ENCODE data around the gene SH3BGR. TPM values are rescaled to one million over a fixed set of nuclear protein-coding genes. Genes with fewer than 3 reads are reported as not detected.

The SH3BGR gene
- total RNA-seq, 2 donors from 2014 or later = 18.8 to 22.4 TPM

DNA sequence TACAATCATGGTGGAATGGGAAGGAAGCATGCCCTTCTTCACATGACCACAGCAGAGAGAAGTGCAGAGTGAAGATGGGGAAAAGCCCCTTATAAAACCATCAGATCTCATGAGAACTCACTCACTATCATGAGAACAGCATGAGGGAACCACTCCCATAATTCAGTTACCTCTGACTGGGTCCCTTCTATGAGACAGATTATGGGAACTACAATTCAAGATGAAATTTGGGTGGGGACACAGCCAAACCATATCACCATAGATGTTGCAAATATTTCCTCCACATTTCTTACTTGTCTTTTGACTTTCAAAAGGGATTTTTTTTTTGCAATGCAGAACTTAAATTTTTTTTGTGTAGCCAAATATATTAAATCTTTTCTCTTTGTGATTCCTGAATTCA is 14.8 kb downstream of the SH3BGR start:
- Histone ChIP-seq H3K36me3 (ENCODE audit: control insufficient read depth, insufficient read depth, low read length) (no peaks in the 10 kb centered on the region), H3K9me3 (ENCODE audit: control insufficient read depth, low read length) (no peaks in the 10 kb centered on the region), H3K9ac (ENCODE audit: extremely low read depth, low read length, poor library complexity, severe bottlenecking) (no peak overlapping the region), H3K4me3 (ENCODE audit: low read length) (no peak overlapping the region), H3K27me3 (ENCODE audit: control insufficient read depth, insufficient read depth, low read length, poor library complexity, severe bottlenecking) (no peaks in the 10 kb centered on the region), H3K27ac (ENCODE audit: low read depth, low read length) (no peak overlapping the region), H3K4me1 (ENCODE audit: control insufficient read depth, insufficient read depth, low read length) (no peaks in the 10 kb centered on the region)
- H3K4me1 Mint-ChIP-seq = no peaks in the 10 kb centered on the region
- TF ChIP-seq, protein P1, sequence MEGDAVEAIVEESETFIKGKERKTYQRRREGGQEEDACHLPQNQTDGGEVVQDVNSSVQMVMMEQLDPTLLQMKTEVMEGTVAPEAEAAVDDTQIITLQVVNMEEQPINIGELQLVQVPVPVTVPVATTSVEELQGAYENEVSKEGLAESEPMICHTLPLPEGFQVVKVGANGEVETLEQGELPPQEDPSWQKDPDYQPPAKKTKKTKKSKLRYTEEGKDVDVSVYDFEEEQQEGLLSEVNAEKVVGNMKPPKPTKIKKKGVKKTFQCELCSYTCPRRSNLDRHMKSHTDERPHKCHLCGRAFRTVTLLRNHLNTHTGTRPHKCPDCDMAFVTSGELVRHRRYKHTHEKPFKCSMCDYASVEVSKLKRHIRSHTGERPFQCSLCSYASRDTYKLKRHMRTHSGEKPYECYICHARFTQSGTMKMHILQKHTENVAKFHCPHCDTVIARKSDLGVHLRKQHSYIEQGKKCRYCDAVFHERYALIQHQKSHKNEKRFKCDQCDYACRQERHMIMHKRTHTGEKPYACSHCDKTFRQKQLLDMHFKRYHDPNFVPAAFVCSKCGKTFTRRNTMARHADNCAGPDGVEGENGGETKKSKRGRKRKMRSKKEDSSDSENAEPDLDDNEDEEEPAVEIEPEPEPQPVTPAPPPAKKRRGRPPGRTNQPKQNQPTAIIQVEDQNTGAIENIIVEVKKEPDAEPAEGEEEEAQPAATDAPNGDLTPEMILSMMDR (conservative IDR thresholded peaks at IDR 0.05) = no peak
- H3K27ac Mint-ChIP-seq = no peak overlapping the region
- H3K9me3 Mint-ChIP-seq = no peaks in the 10 kb centered on the region
- DNase-seq = no peak
- H3K4me3 Mint-ChIP-seq = no peak overlapping the region
- peaks cover 14% of the 10 kb centered on the region for H3K36me3 Mint-ChIP-seq (ENCODE audit: low read depth)
- no peaks in the 10 kb centered on the region for H3K27me3 Mint-ChIP-seq (ENCODE audit: insufficient read depth)

DNA sequence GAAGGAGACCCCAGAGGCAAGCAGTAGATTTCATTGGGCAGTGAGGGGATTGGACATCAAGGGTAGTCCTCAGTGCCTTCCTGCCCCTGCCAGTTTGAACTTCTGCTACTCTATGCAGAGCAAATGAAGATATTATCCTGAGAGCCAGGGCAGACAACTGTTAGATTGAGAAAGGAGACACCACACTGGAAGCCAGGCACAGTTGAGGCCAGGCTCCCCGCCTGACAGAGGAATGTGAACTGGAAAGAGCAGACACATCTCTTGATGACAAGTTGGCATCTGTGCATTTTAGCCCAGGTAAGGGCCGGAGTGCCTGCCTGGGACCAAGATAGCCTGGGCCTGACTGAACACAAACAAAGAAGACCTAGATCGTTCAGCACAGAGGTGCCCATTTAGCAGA is 16.0 kb downstream of the SH3BGR start:
- no peaks in the 10 kb centered on the region for H3K4me1 Mint-ChIP-seq
- no peaks in the 10 kb centered on the region for H3K4me1 ChIP-seq (ENCODE audit: control insufficient read depth, insufficient read depth, low read length)
- no peak overlapping the region for H3K4me3 ChIP-seq (ENCODE audit: low read length)
- H3K9me3 Mint-ChIP-seq = no peaks in the 10 kb centered on the region
- H3K27me3 ChIP-seq (ENCODE audit: control insufficient read depth, insufficient read depth, low read length, poor library complexity, severe bottlenecking) = no peaks in the 10 kb centered on the region
- no peak for DNase-seq
- no peaks in the 10 kb centered on the region for H3K36me3 ChIP-seq (ENCODE audit: control insufficient read depth, insufficient read depth, low read length)
- H3K36me3 Mint-ChIP-seq (ENCODE audit: low read depth) = peaks cover 14% of the 10 kb centered on the region
- no peak overlapping the region for H3K4me3 Mint-ChIP-seq
- no peak overlapping the region for H3K9ac ChIP-seq (ENCODE audit: extremely low read depth, low read length, poor library complexity, severe bottlenecking)
- TF ChIP-seq, protein P1 (conservative IDR thresholded peaks at IDR 0.05) = no peak
- 87 to 93% methylated on average over 3 of the region's 3 CpGs for WGBS, 2 experiments (ENCODE audit: insufficient coverage in 1 of 2, insufficient read length in 1 of 2)
- no peak overlapping the region for H3K27ac Mint-ChIP-seq
- H3K27me3 Mint-ChIP-seq (ENCODE audit: insufficient read depth) = no peaks in the 10 kb centered on the region
- H3K9me3 ChIP-seq (ENCODE audit: control insufficient read depth, low read length) = no peaks in the 10 kb centered on the region
- no peak overlapping the region for H3K27ac ChIP-seq (ENCODE audit: low read depth, low read length)

DNA sequence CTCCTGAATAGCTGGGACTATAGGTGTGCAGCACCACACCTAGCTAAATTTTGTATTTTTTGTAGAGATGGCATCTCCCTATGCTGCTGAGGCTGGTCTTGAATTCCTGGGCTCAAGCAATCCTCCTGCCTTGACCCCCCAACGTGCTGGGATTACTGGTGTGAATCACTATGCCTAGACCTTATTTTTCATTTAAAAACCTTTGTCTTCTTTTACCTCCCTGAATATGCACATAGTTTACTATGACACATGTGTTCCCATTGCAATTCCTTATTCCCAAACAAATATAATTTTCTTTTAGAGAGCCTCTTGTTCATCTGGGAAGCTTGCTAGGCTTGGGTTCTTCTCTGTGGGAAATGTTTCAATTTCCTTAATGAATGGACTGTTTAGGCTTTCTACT is 16.8 kb downstream of the SH3BGR start:
- Mint-ChIP-seq H3K4me1 (no peaks in the 10 kb centered on the region), H3K36me3 (ENCODE audit: low read depth) (peaks cover 14% of the 10 kb centered on the region), H3K27me3 (ENCODE audit: insufficient read depth) (no peaks in the 10 kb centered on the region), H3K9me3 (no peaks in the 10 kb centered on the region), H3K27ac (no peak overlapping the region), H3K4me3 (no peak overlapping the region)
- DNase-seq = no peak
- Histone ChIP-seq H3K4me1 (ENCODE audit: control insufficient read depth, insufficient read depth, low read length) (no peaks in the 10 kb centered on the region), H3K9ac (ENCODE audit: extremely low read depth, low read length, poor library complexity, severe bottlenecking) (no peak overlapping the region), H3K27me3 (ENCODE audit: control insufficient read depth, insufficient read depth, low read length, poor library complexity, severe bottlenecking) (no peaks in the 10 kb centered on the region), H3K36me3 (ENCODE audit: control insufficient read depth, insufficient read depth, low read length) (no peaks in the 10 kb centered on the region), H3K27ac (ENCODE audit: low read depth, low read length) (no peak overlapping the region), H3K9me3 (ENCODE audit: control insufficient read depth, low read length) (no peaks in the 10 kb centered on the region), H3K4me3 (ENCODE audit: low read length) (no peak overlapping the region)
- 92 to 100% methylated on average over 1 of the region's 1 CpG for whole genome bisulfite sequencing, 2 experiments (ENCODE audit: insufficient coverage in 1 of 2, insufficient read length in 1 of 2)
- TF ChIP-seq, protein P1 (conservative IDR thresholded peaks at IDR 0.05) = no peak
